Neural progenitor cell (in vitro differentiated cells): ENCODE results near the gene CLRN1. TPM values are rescaled to one million over a fixed set of nuclear protein-coding genes. Genes with fewer than 3 reads are reported as not detected.

Source experiments
- DNase-seq: peaks from one replicate; pipeline ENCODE4 v3.0.0-alpha.2; 2016; ENCODE audit warnings: low spot score
- H2AFZ ChIP-seq: fragments of 200-600 bp; sonication (generic); replicated peaks from 2 replicates; pipeline ENCODE4 v1.6.1; 2016; ENCODE audit warnings: antibody characterized with exemption
- H3F3A ChIP-seq: fragments of 200-600 bp; sonication (generic); 2 replicates; pipeline ENCODE4 v1.6.1; 2016; ENCODE audit warnings: antibody characterized with exemption, low read depth
- H3K27ac ChIP-seq: fragments of 200-600 bp; sonication (generic); 2 replicates; pipeline ENCODE4 v1.5.1; 2016; ENCODE audit warnings: mild to moderate bottlenecking
- H3K27me3 ChIP-seq: fragments of 200-600 bp; sonication (generic); 2 replicates; pipeline ENCODE4 v1.6.1; 2016; ENCODE audit warnings: mild to moderate bottlenecking, moderate library complexity
- H3K36me3 ChIP-seq: fragments of 200-600 bp; sonication (generic); 2 replicates; pipeline ENCODE4 v1.5.1; 2016
- H3K4me1 ChIP-seq: fragments of 200-600 bp; sonication (generic); 2 replicates; pipeline ENCODE4 v1.6.1; 2016; ENCODE audit warnings: mixed run types
- H3K4me2 ChIP-seq: fragments of 200-600 bp; sonication (generic); 2 replicates; pipeline ENCODE4 v1.6.1; 2016
- H3K4me3 ChIP-seq: fragments of 200-600 bp; sonication (generic); 2 replicates; pipeline ENCODE4 v1.5.1; 2016
- H3K79me2 ChIP-seq: fragments of 200-600 bp; sonication (generic); 2 replicates; pipeline ENCODE4 v1.6.1; 2016; ENCODE audit warnings: low read depth
- H3K9ac ChIP-seq: fragments of 200-600 bp; sonication (generic); 2 replicates; pipeline ENCODE4 v1.6.1; 2016
- H3K9me3 ChIP-seq: fragments of 200-600 bp; sonication (generic); 2 replicates; pipeline ENCODE4 v1.5.1; 2016; ENCODE audit warnings: low read depth
- H4K20me1 ChIP-seq: fragments of 200-600 bp; sonication (generic); 2 replicates; pipeline ENCODE4 v1.6.1; 2016; ENCODE audit warnings: low read depth
- H3K27ac Mint-ChIP-seq: 3 replicates; pipeline ENCODE4 v1.8.0; 2021; ENCODE audit warnings: mixed read lengths
- H3K27me3 Mint-ChIP-seq: 2 replicates; pipeline ENCODE4 v1.8.0; 2022; ENCODE audit warnings: low read depth, mild to moderate bottlenecking, inconsistent platforms, moderate library complexity, mixed read lengths; ENCODE audit not compliant: insufficient read depth
- H3K36me3 Mint-ChIP-seq: 3 replicates; pipeline ENCODE4 v1.8.0; 2021; ENCODE audit warnings: mixed read lengths
- H3K4me1 Mint-ChIP-seq: 3 replicates; pipeline ENCODE4 v1.8.0; 2021; ENCODE audit warnings: mixed read lengths
- H3K4me3 Mint-ChIP-seq: 3 replicates; pipeline ENCODE4 v1.8.0; 2021; ENCODE audit warnings: mild to moderate bottlenecking, moderate library complexity, mixed read lengths
- H3K9me3 Mint-ChIP-seq: 3 replicates; pipeline ENCODE4 v1.8.0; 2020; ENCODE audit warnings: mixed read lengths
- EZH2 ChIP-seq: fragments of 200-600 bp; sonication (generic); IDR thresholded peaks from 2 replicates; pipeline ENCODE4 v1.6.1; 2017; ENCODE audit warnings: antibody characterized with exemption, mild to moderate bottlenecking, moderate library complexity
- EZH2phosphoT487 ChIP-seq: fragments of 200-600 bp; sonication (generic); IDR thresholded peaks from 2 replicates; pipeline ENCODE4 v1.6.1; 2017; ENCODE audit warnings: antibody characterized with exemption
- total RNA-seq: library from RNA; depleted of rRNA; stranded (reverse); fragments of >200 nt; gene quantifications from 2 replicates; pipeline ENCODE4 v1.2.3, GENCODE V29; 2015; ENCODE audit warnings: low replicate concordance
- TF ChIP-seq, protein P1 (sequence below): fragments of 200-600 bp; sonication (generic); IDR thresholded peaks from 2 replicates; pipeline ENCODE4 v1.5.1; 2017; ENCODE audit warnings: antibody characterized with exemption, mild to moderate bottlenecking

CLRN1 gene
- total RNA-seq, 1 donor from 2014 or later = not detected

DNA sequence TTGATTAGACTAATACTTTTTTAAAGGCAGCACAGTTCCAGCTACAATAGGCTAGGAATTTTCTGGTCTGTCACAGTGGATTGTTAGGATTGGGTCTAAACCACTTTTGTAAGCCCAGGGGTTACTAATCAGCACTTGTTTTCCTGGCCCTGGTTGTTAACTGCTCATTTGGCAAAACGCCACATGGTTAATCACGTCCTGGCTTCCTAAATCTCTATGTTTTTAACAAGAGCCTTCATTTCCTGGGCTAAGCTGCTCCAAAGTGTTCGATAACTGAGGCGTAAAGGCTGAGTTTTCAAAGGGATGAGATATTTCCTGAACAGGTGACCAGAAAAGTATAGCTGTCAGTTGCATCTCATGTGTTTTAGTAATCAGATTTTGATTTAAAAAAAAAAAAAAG lies 38.9 kb upstream of the CLRN1 start:
- Mint-ChIP-seq H3K4me3 (no peak overlapping the region), H3K27me3 (peaks cover 11% of the 10 kb centered on the region), H3K9me3 (no peaks in the 10 kb centered on the region), H3K36me3 (no peaks in the 10 kb centered on the region), H3K27ac (no peak overlapping the region), H3K4me1 (peaks cover 11% of the 10 kb centered on the region)
- Histone ChIP-seq H3K36me3 (no peaks in the 10 kb centered on the region), H3K9me3 (no peaks in the 10 kb centered on the region), H3K4me1 (peaks cover 32% of the 10 kb centered on the region), H3K4me3 (no peak overlapping the region), H4K20me1 (no peaks in the 10 kb centered on the region), H3K79me2 (no peaks in the 10 kb centered on the region), H2AFZ (no peak overlapping the region), H3F3A (peaks cover 29% of the 10 kb centered on the region), H3K4me2 (peak overlapping the region; percentile 42), H3K27ac (peak overlapping the region; percentile 26), H3K27me3 (no peaks in the 10 kb centered on the region), H3K9ac (no peak overlapping the region)
- TF ChIP-seq, protein P1, sequence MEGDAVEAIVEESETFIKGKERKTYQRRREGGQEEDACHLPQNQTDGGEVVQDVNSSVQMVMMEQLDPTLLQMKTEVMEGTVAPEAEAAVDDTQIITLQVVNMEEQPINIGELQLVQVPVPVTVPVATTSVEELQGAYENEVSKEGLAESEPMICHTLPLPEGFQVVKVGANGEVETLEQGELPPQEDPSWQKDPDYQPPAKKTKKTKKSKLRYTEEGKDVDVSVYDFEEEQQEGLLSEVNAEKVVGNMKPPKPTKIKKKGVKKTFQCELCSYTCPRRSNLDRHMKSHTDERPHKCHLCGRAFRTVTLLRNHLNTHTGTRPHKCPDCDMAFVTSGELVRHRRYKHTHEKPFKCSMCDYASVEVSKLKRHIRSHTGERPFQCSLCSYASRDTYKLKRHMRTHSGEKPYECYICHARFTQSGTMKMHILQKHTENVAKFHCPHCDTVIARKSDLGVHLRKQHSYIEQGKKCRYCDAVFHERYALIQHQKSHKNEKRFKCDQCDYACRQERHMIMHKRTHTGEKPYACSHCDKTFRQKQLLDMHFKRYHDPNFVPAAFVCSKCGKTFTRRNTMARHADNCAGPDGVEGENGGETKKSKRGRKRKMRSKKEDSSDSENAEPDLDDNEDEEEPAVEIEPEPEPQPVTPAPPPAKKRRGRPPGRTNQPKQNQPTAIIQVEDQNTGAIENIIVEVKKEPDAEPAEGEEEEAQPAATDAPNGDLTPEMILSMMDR = no peak
- peak; percentile 93 for TF ChIP-seq EZH2phosphoT487
- no peak for TF ChIP-seq EZH2
- DNase-seq = peak; percentile 82

DNA sequence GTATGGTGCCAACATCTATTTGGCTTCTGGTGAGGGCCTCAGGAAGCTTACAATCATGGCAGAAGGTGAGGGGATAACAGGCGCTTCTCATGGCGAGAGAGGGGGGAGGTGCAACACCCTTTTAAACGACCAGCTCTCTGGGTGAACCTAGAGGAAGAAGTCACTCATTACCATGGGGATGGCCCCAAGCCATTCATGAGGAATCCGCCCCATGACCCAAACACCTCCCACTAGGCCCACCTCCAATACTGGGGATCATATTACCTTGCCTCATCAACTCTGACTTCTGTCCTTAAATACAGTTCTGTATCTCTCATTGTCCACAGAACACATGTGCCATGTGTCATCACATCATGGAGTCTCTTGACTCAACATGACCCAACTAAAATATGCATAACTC lies 37.5 kb upstream of the CLRN1 start:
- Mint-ChIP-seq H3K4me3 (no peak overlapping the region), H3K9me3 (no peaks in the 10 kb centered on the region), H3K36me3 (no peaks in the 10 kb centered on the region), H3K27ac (peak overlapping the region; percentile 7), H3K4me1 (peaks cover 11% of the 10 kb centered on the region), H3K27me3 (peaks cover 9% of the 10 kb centered on the region)
- Histone ChIP-seq H3K4me1 (peaks cover 32% of the 10 kb centered on the region), H3K27ac (no peak overlapping the region), H2AFZ (no peak overlapping the region), H3K9ac (no peak overlapping the region), H4K20me1 (no peaks in the 10 kb centered on the region), H3K4me2 (no peak overlapping the region), H3K79me2 (no peaks in the 10 kb centered on the region), H3K9me3 (no peaks in the 10 kb centered on the region), H3K36me3 (no peaks in the 10 kb centered on the region), H3F3A (peaks cover 29% of the 10 kb centered on the region), H3K27me3 (no peaks in the 10 kb centered on the region), H3K4me3 (no peak overlapping the region)
- DNase-seq = no peak
- TF ChIP-seq, protein P1 = no peak
- TF ChIP-seq EZH2 = no peak
- TF ChIP-seq EZH2phosphoT487 = no peak

DNA sequence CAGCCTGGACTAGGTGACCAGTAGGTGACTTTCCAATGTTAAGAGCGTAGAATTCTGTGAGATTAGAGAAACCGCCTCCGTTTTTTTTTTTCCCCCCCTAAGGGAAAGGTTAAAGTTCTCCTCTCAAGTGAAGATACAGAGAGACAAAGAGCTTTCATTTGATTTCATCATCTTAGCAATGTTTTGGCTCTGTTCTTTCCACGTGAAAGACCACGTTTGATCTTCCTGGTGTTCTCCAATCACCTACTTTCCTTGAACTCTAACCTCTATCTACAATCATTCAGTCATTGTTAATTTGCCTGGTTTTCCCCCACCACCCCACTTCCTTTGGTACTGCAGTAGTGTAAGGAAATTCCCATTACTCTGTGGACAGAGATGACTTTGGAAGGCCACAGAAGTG lies 36.9 kb upstream of the CLRN1 start:
- Mint-ChIP-seq H3K27ac (no peak overlapping the region), H3K27me3 (peaks cover 9% of the 10 kb centered on the region), H3K4me1 (peaks cover 11% of the 10 kb centered on the region), H3K4me3 (no peak overlapping the region), H3K36me3 (no peaks in the 10 kb centered on the region), H3K9me3 (no peaks in the 10 kb centered on the region)
- H3K4me2 ChIP-seq = no peak overlapping the region
- H3F3A ChIP-seq = peaks cover 29% of the 10 kb centered on the region
- DNase-seq = no peak
- H3K79me2 ChIP-seq = no peaks in the 10 kb centered on the region
- H3K9me3 ChIP-seq = no peaks in the 10 kb centered on the region
- H3K27ac ChIP-seq = no peak overlapping the region
- peaks cover 32% of the 10 kb centered on the region for H3K4me1 ChIP-seq
- H3K9ac ChIP-seq = no peak overlapping the region
- H3K27me3 ChIP-seq = no peaks in the 10 kb centered on the region
- H2AFZ ChIP-seq = no peak overlapping the region
- TF ChIP-seq EZH2 = no peak
- TF ChIP-seq, protein P1 = no peak
- TF ChIP-seq EZH2phosphoT487 = no peak
- H3K4me3 ChIP-seq = no peak overlapping the region
- no peaks in the 10 kb centered on the region for H4K20me1 ChIP-seq
- no peaks in the 10 kb centered on the region for H3K36me3 ChIP-seq
